GM18502 (cell line): ENCODE results near the gene ZBTB21.

Experiments
- ATAC-seq: cut with Tn5 transposase; IDR thresholded peaks from one replicate; pipeline ENCODE4 v1.9.1; 2021; ENCODE audit warnings: mild to moderate bottlenecking; ENCODE audit not compliant: unreplicated experiment, poor library complexity

ZBTB21 gene

DNA sequence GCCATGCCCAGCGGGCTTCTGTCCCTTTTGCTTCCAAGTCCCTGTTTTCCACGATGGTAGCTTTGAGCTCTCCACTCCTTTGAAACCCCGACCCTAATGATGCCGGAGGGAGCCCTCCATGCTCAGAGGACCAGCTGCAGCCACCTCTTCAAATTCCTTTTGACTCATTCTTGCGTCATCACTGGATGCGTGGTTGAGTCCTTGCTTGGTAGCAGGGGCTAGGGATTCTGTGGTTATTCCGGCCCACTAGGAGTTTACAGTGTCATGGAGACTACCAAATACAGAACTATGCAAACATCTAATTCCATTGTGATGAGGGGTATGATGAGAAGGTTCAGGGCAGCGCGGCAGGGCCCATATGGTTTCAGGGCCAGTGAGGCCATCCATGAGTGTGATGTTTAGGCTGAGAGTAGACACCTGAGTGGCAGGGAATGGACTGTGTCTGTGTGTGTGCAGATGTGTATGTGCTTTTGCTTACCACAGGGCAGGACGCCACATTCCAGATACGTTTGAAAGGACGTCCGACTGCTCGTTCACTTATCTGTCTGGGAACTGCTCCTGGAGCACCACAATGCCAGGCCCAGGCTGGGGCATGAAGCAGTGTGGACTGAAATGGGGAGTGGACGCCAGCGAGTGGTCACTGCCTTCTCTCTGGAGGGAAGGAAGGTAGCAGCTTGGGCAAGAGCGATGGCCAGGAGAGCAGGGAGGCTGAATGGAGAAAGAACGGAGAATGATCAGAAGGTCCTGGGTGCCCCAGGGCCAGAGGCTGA is 30.4 kb upstream of the ZBTB21 start:
- no peak for ATAC-seq

GRCh38 chr21:42039911-42040351 is 29.8 kb upstream of the ZBTB21 start:
- no peak for ATAC-seq

DNA sequence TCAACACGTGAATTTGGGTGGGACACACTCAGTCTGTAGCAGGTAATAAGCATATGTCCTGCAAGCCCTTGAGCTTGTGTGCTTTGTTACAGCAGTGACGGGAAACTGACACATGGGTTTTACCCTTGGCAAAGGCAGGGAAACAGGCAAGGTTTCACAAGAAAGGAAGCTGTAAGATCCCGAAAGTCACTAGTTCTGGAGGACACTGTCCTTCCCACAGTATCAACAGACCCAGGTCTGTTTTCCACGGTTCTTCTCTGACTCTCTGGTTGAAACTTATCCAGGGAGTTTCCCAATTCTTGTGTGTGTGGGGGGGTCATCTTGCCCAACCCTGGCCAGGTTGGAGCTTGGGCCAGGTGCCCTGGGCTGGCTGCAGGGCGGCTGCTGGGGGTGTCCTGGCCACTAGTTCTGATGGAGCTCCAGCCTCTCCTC is 29.3 kb upstream of the ZBTB21 start:
- no peak for ATAC-seq

DNA sequence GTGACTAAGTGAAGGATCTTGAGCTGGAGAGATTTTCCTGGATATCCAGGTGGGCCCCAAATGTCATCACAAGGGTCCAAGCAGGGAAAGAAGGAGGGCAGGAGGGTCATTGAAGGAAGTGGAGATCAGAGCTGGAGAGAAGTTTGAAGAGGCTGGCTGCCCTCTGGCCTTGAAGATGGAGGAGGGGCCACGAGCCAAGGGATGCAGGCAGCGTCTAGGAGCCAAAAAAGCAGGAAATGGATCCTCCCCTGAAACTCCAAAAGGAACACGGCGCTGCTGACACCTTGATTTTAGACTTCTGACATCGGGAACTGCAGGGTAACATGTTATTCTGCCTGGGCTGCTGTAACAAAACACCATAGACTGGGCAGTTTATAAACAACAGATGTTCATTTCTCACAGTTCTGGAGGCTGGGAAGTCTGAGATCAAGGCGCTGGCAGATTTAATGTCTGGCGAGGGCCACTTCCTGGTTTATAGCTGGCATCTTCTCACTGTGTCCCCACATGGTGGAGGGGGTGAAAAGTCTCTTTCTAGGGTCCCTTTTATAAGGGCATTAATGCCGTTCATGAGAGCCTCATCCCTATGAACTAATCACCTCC is 28.8 kb upstream of the ZBTB21 start:
- ATAC-seq, result no peak

DNA sequence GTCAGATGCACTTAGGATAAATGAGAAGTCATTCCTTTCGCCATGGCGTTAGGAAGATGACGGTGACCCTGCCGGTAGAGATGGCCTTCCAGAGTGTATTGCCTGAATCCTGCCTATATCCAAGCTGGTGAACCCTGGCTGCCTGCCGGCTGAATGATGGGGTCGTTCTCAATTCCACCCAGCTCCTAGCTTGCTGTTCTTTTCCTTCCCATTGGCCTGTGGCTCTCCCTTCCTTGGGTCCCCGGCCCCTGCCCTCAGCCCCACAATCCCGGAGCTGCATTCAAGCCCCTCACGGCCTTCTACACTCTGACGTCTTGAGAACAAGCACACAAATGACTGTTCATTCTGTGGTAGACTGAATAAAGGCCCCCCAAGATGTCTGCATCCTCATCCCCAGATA is 28.2 kb upstream of the ZBTB21 start:
- ATAC-seq, result no peak

GRCh38 chr21:42037943-42038342 is 27.8 kb upstream of the ZBTB21 start:
- no peak for ATAC-seq

- no peak for ATAC-seq
Measured at GRCh38 chr21:42037516-42037915, 27.4 kb upstream of the ZBTB21 start.

DNA sequence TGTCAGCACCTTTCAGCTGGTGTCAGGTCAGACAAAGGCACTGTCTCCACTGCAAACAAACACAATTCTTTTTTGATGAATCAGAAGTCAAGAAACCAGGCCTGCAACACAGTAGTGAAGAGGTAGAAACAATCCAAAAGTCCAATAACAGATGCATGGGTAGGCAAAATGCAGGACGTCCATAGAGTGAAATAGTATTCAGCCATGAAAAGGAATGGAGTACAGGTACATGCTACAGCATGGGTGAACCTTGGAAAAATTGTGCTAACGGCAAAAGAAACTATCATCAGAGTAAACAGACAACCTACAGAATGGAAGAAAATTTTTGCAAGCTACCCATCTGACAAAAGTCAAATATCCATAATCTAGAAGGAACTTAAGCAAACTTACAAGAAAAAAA is 26.2 kb upstream of the ZBTB21 start:
- no peak for ATAC-seq

- no peak for ATAC-seq
Measured at GRCh38 chr21:42032968-42033367, 22.8 kb upstream of the ZBTB21 start.

DNA sequence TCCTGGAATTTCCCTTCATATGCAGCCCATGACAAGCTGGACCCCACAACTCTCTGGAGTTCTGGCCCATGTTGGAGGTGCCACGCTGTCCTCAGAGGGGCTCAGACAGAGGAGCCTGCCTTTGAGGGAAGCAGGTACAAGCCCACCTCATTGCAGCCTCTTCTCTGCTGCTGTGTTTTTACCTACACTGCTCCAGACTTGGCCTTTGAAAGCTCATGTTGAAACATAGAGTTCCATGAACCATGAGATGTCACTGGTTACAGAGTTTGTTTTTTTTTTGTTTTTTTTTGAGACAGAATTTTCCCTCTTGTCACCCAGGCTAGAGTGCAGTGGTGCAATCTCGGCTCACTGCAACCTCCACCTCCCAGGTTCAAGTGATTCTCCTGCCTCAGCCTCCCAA is 22.1 kb upstream of the ZBTB21 start:
- no peak for ATAC-seq

DNA sequence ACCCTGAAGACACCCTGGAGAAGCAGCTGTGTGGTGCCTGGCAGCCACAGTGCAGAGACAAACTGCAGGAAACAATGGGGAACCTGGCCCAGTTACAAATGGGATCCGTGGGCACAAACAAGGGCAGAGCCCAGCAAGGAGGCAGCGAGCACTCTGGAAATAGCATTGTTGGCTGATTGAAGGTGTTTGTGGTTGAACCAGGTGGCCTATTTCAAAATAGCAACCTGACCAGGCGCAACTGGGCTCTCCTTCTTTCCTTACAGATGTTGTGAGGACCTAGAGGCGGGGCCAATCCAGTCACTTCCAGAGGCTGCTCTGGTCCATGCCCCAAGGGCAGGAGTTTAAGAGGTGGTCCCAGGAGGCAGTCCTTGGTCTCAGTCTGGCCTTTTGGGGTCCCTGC is 21.7 kb upstream of the ZBTB21 start:
- no peak for ATAC-seq

DNA sequence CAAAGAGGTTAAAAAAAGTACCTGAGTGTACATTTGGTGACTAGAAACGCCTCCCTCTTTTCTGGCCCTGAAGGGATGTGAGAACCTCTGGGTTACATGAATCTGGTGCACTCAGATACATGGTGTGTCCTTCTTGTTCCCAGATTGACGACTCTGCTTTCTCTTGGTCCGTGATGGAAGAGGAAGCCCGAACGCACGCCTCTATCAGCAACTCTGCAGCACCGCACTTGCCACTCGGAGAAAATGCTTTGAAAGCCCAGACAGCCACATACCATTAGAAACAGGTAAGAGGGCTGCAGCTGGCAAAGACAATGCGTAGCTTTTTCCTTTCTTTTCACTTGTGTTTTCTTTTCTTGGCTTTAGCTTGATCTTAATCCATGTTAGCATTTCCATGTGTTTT is 21.1 kb upstream of the ZBTB21 start:
- ATAC-seq, result no peak

GRCh38 chr21:42030311-42030710 is 20.2 kb upstream of the ZBTB21 start:
- no peak for ATAC-seq

DNA sequence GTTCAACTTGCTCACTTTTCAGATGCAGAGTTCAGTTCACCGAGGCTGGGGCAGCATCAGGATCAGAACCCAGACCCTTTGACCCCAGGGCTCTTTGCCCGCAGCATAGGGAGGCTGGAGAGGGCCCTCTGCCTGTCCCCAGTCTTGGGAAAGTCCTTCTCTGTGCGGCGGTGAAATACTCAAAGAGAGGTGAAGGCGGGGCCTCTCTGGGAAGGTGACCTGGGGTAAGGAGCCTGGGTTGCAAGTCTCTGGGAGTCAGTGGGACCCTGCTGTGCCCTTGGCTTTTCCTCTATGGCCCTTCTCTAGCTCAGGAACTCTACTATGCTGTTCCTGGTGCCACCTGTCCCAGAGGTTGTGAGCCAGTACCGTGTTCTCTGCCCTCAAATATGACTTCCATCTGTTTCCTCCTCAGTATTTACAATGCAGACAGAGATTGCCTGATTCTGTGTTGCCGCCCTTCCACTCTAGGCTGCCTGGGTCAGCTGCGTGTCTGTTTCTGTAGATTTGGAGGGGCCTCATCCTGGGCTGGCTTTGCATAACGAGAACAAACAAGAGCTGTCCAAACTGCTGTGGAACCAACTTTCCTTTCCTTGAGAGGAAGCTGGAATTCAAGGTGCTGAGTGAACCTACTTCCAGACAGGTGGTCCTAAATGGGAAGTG is 18.7 kb upstream of the ZBTB21 start:
- no peak for ATAC-seq

DNA sequence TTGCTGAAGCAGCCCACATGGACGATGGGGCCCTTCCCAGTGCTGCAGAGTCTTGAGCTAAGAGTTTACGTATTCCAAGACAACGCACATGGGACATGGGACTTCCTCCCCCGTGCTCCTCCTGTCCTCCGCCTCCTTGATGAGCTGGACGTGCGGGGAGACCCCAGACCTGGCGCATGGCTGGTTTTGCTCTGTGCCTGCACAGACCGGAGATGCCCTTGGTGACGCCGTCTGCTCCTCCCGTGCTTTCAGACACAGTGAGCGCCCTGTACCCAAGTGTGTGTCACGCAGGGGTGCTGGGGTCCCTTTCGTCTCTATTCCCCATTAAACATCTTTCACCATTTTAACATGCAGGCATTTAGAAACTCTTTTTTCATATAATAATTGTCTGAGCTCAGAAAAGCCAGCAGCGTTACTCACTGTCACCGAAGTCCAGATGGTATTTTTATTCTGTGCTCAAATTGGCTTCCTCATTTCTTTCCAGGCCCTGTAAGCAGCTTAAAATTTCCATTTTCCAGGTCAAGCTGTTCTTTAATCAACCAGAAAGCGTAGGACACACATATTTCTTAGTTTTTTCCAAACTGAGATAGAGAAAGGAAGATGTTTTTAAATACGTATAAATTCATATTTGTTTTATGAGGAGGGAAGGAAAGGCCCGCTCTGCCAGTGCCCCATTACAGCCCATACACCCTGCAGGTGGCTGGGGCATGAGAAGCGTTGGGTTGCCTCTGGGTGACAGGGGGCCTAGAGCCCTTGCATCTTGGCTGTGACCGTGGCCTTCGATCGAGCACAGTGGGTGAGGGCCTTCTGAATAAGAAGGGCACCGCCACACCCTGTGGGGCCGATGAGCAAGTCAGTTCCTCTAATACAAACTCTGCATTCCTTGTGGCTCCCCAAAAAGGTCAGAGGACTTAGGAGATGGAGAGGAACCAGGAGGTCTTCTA is 17.9 kb upstream of the ZBTB21 start:
- no peak for ATAC-seq

DNA sequence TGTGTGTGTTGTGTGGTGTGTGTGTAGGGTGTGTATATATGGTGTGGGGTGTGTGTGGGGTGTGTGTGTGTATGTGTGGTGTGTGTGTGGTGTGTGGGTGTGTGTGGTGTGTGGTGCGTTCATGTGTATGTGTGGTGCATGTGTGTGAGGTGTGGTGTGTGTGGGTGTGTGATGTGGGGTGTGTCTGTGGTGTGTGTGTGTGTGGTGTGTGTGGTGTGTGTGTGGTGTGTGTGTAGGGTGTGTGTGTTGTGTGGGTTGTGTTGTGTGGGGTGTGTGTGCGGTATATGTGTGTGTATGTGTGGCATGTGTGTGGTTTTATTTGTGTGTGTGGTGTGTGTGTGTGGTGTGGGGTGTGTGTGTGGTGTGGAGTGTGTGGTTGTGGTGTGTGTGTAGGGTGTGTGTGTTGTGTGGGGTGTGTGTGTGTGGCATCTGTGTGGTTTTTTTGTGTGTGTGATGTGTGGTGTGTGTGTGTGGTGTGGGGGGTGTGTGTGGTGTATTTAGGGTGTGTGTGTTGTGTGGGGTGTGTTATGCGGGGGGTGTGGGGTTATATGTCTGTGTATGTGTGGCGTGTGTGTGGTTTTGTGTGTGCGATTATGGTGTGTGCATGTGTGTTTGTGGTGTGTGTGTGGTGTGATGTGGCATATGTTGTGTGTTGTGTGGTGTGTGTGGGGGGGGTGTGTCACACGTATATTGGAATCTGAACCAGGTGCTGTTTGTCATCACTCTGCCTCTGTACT is 17.1 kb upstream of the ZBTB21 start:
- ATAC-seq, result no peak

- no peak for ATAC-seq
Measured at GRCh38 chr21:42026082-42026435, 15.9 kb upstream of the ZBTB21 start.

DNA sequence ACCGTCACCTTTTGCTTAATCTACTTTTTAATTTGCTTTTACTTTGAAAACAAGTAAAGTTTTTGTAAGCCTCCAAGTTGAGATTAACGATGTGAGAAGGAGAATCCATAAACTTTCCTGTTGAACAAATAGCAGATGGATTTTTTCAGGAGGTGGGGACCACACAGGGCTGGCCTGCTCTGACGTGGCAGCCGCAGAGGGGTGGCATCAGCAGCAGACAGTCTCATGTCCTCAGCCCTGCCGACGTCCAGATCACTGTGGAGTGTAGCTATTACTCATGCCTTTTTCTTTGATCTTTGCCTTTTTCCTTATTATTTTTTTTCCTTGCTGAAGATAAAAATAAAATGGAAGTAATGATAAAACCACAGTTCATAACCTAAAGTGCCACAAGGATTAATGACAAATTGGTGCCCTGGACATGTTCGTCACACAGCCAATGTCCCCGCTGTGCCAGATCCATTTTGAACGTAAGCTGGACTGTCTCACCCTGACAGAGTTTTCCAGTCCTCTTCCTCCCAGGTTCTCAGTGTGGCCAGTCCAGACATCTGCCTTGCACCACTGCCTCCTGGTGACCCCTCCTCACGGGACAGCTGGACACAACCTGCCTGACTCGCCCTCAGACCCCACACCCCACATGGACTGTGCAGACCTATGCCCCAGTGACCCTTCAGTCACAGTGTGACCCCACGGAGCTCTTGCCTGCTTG is 15.4 kb upstream of the ZBTB21 start:
- no peak for ATAC-seq

GRCh38 chr21:42022906-42023305 is 12.7 kb upstream of the ZBTB21 start:
- no peak for ATAC-seq
